ENCODE measurements around the gene ZNF106. TPM values are rescaled to one million over a fixed set of nuclear protein-coding genes. Genes with fewer than 3 reads are reported as not detected.

The ZNF106 gene
- total RNA-seq, 1 experiment from 2014 or later, result 37.0 TPM

DNA sequence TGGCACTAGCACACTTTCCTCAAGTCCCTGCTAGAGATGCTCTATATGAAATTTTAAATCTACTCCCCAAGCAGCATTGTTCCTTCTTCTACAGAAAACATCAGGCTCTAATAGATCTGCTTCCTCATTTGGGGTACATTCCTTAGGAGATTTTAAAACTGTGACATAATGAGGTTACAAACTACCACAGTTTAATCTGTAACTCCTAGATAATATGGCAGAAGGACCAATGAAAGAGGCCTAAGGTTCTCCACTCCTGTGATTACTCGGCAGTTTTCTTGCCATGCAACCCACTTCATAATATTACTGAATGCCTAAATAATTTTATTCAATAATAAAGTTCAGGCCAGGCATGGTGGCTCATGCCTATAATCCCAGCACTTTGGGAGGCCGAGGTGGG lies 16.1 kb downstream of the ZNF106 start:
- no peak for DNase-seq (ENCODE audit: low read depth)

DNA sequence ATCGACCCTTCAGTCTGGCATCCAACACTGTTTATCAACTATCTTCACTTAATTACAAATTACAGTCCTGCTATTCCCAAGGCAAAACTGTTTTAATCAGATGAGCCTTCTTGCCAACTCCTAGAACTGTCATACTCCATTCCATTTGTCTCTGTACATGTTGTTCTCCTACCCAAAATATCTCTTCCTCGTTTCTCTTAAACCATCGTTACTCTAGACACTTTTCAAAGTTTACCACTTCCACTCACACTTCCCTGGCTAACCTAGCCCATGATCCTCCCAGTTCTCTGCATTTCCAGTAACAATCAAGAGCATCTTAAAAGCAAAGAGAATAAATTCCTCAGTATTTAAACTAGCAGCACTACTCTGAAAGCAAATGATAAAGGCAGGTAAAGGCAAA lies 19.9 kb downstream of the ZNF106 start:
- DNase-seq (ENCODE audit: low read depth), result no peak

- no peak for DNase-seq (ENCODE audit: low read depth)
Measured at GRCh38 chr15:42465520-42466259, 25.3 kb downstream of the ZNF106 start.

DNA sequence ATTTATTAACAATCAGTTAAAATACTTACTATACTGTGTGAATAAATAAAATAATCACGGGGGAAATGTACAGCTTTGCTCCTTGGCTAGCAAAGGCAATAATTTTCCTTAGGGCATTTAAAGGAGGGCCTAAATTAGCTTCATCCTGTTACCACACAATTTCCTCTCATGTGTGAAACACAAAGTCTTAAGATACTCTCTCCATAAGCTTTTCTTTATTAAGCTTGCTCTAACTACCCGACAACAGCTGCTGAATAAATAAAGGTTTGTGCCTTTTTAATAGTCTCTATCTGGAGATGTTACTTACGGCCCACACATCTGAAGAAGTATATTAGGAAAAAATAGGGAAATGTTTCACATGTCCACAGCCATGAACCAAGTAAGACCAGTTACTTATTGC lies 29.7 kb downstream of the ZNF106 start:
- peak; percentile 8 for DNase-seq (ENCODE audit: low read depth)

DNA sequence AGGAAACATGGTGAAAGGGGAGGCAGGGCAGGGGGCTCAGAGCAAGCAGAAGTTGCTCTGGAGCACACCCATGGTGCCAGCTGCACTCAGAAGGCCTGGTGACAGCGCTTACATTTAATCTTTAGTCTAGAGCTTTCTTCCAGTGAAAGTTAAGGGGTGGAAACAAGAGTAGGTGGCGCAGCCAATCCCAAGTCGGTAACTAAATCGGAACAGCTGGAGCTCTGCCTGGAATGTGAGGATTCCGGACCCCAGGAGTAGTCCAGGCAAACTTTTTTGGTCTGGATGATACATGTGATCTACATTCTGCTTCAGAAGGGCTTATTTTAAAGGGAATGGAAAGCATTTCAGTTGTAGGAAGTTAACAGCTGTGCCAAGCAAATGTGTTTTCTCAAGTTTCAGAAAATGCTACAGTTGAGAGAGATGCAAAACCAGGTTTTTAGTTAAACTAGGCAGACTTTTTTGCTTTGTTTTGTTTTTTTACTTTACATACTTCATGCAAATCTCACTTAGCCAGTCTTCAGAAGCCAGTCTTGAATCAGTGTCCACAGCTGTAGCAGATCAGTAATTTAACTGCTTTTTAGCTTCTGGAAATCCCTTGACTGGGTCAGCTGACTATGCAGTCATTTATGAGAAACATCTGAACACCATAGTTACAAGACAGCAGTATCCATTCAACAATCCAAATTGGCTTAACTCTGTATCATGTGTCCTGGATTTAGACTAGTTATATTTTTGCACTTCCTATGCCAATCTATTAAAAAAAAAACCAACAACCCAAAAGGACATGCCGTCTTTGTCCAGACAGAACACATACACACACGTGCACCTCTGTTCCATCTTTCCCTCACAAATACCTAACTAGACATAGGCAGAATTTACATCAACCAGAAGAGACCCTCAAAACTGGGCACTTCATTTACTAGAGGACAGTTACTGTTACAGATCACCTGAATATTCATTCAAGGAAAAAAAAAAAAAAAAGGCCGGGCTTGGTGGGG lies 33.2 kb downstream of the ZNF106 start:
- peak; percentile 94 for DNase-seq (ENCODE audit: low read depth)

DNA sequence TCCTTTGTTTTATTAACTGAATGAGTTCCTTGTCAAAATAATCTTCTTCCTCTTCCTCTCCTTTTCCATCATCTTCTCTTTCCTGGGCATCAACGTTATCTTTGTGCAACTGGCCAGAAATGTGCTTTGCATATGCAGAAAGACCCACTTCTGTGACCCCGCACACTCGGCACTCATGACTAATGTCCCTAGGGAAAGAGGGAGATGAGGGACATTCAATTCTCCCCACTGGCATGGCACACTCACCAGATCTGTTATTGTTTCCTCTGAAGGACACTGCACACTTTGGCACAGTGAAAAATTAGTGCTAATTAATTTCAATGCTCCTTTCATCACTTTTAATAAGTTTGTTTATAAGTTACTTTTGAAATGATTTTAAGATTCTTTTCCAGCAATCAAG lies 34.0 kb downstream of the ZNF106 start:
- peak; percentile 52 for DNase-seq (ENCODE audit: low read depth)

- no peak for DNase-seq (ENCODE audit: low read depth)
Measured at GRCh38 chr15:42456531-42456930, 34.4 kb downstream of the ZNF106 start.

- DNase-seq (ENCODE audit: low read depth), result no peak
Measured at GRCh38 chr15:42453826-42454225, 37.1 kb downstream of the ZNF106 start.

- DNase-seq (ENCODE audit: low read depth), result no peak
Measured at GRCh38 chr15:42450425-42450790, 40.5 kb downstream of the ZNF106 start.

DNA sequence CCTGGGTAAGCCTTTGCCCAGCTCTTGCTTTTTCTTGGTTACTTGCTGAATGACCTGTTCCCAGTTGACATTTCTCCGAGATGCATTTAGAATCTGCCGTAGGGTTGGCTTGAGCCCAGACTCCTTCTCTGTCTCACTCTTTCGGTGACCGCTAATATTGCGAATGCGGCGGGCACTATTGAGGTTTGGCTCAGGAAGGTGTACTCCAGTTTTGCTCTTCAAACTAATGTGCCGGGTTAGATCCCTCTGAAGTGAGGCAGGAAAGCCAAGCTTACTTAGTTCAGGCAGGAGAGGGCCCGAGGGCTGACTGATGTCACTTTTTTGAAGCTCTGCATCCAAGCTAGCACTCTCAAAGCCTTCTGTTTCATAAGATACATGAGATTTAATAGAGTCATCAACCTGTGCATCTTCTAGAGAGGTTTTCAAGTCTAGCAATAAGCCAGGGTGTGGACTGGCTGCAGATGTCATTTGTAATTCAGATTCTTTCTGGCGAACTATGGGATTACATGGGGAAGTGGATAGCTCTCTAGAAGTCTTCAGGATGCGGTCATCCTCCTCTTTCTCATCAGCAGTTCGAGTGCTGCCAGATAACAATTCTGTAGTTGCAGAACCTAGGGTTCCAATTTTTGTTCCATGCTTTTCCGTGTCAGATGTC lies 41.0 kb downstream of the ZNF106 start:
- no peak for DNase-seq (ENCODE audit: low read depth)

- DNase-seq (ENCODE audit: low read depth), result no peak
Measured at GRCh38 chr15:42448281-42448680, 42.7 kb downstream of the ZNF106 start.

DNA sequence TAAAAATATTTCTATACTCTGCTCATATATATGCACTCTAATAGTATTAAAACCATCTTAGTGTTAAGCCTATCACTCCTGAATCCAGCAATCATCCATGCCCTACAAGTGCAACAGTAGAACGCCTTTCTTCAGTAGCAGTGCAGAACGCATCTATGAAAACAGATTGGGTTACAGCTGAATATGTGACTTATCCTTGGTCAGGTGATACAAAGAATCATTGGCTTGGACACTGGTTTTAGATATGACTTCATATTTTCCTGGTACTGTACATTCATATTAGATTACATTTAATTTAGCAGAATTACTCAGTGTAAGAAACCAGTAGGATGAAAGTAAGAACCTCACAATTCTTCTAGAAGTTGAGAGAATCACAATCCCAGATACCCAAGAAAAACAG lies 43.3 kb downstream of the ZNF106 start:
- no peak for DNase-seq (ENCODE audit: low read depth)

DNA sequence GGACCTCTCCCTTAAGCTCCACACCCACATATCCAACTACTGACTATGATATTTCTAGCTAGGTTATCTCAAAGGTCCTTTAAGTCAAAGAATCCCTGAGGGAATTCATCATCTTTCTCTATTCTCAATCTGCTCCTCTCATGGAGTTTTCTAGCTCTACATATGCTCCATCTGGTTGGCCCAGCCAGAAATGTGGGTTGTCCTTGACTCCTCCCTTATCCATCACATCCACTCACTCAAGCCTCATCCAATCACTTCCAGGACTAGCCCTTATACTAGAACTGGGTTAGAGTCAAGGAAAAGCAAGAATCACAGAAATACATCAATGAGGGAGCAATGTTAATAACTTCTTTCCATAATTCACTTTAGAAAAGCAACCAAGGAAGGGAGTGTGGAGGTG lies 45.4 kb downstream of the ZNF106 start:
- DNase-seq (ENCODE audit: low read depth), result no peak

DNA sequence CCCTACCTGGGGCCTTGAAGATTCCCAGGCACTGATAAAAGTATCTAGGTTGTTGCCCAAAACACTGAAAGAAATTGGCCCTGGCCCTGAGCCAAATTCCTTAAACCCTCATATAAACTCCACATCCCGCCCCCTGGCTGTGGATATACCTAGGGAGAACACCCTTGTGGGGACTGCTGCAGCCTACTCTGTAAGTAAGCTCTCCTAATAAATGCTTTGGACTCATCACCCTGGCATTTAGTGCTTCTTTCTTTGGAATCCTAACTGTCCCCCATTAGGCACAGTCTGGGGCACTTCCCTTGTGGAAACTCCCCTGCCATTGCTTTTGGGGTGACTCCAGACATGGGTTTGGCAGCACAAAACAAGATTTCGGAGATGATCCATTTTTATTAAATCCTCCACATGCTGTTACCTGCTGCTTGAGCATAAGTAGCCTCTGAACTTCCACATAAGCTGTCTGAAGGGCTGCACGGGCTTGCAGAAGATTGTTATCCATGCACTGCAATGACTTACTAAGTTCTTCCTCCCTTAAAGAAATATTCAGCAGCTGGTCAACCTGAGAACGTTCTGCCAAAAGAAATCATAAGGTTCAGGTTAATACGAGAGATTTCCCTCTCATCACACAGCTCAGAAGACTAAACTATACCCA lies 46.4 kb downstream of the ZNF106 start:
- peak; percentile 24 for DNase-seq (ENCODE audit: low read depth)

DNA sequence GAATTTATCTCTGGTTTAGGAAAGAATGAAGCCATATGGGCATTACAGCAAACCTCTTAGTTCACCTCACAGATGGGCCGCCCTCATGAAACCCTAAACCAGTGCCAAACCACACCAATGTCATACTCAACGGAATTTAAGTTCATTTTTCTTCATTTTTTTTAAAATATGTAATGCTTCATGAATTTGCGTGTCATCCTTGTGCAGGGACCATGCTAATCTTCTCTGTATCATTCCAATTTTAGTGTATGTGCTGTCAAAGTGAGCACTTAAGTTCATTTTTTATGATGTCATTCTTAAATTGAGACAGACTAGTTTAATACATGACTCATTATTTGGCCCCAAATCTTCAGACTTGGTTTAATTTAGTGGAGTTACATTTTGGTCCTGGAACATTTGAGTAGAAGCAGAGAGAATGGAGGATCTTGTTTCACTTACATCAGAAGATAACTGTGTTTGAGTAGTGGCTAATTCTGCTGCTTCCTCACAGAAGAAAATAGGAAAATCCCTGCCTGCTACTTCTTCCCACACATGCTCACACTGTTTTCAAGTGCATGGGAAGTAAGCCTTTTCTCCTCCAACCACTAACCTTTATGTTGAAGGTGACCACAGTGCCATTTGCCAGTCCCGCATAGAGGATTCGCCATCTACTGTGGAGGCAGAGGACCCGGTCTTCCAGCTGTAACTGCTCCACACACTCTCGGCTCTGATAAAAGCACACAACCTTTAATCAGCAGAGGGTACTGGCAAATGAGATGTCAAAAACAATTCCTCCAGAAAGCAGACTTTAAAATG lies 63.3 kb downstream of the ZNF106 start:
- peak; percentile 66 for DNase-seq (ENCODE audit: low read depth)

DNA sequence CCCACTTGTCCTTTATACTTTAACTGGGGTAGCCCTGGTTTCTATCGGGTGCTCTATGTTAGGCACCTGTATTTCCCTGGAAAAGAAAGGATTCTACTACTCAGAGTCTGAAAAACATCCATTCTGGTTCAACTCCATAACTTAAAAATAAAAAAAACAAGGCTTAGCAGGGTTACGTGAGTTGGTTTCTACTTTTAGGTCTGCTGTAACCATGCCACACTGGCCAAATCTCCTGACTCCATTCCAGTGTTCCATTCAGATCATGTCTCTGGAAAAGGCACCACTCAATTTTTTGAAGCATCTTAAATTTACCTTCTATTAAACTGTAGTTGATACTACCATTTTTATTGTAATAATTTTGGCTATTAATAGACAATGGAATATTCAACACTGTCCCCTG lies 69.6 kb downstream of the ZNF106 start:
- no peak for DNase-seq (ENCODE audit: low read depth)

- no peak for DNase-seq (ENCODE audit: low read depth)
Measured at GRCh38 chr15:42419369-42419768, 71.6 kb downstream of the ZNF106 start.

DNA sequence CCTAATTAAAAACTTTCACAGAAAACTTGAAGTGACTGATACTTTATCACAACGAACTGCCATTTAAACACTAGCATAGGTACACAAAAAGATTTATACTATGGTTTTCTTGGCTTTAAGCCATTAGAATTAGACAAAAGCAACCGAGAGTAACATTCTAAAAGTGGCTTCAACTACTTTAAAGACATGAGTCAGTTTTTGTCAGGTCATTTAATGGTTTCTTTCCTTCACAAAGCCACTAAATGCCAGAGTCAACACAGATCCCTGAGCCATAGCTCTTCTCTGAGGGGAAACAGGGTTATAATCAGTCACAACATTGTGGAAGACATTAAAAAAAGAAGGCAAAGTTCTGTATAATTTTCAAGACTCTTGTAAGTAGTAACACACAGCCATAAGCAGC lies 77.0 kb downstream of the ZNF106 start:
- no peak for DNase-seq (ENCODE audit: low read depth)

GRCh38 chr15:42411884-42412283 lies 79.1 kb downstream of the ZNF106 start:
- no peak for DNase-seq (ENCODE audit: low read depth)

GRCh38 chr15:42409011-42409410 lies 81.9 kb downstream of the ZNF106 start:
- no peak for DNase-seq (ENCODE audit: low read depth)

DNA sequence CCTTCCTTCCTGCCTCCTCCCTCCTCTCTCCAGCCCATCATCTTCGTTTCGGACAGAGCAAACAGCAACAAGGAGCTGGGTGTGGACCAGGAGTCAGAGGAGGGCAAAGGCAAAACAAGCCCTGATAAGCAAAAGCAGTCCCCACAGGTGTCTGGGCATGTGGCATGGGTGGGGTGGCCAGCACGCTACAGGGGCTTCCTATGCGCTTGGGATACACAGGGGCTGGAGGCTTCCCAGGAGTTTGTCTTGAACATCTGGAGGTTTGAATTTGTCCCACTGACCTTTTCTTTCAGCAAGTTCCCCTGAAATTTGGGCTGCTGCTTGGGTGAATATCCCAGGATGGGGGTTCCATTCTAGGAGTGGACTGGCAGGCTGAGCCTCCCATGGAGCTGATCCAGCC lies 82.8 kb downstream of the ZNF106 start:
- DNase-seq (ENCODE audit: low read depth), result no peak

All from RPMI7951 (cell line).